Muscle of leg (tissue), 11 donors: ENCODE measurements around the gene PXT1. TPM values are rescaled to one million over a fixed set of nuclear protein-coding genes. Genes with fewer than 3 reads are reported as not detected.
"Not testable (repeated sequence)": the region's sequence is repeated elsewhere in the genome, so short reads cannot be mapped to it uniquely, and the experiment has no call there.

Experiments
- DNase-seq: peaks from one replicate; pipeline ENCODE4 v3.0.0; 2013
- H3K27ac ChIP-seq: one replicate; pipeline ENCODE4 v1.5.1; 2013; ENCODE audit warnings: mild to moderate bottlenecking, low read length, control low read depth
- H3K27me3 ChIP-seq: one replicate; pipeline ENCODE4 v1.6.1; 2013; ENCODE audit warnings: low read length; ENCODE audit not compliant: control insufficient read depth, insufficient read depth
- H3K36me3 ChIP-seq: one replicate; pipeline ENCODE4 v1.6.1; 2013; ENCODE audit warnings: low read length; ENCODE audit not compliant: control insufficient read depth, insufficient read depth
- H3K4me1 ChIP-seq: one replicate; pipeline ENCODE4 v1.6.1; 2013; ENCODE audit warnings: low read length; ENCODE audit not compliant: control insufficient read depth, insufficient read depth
- H3K4me3 ChIP-seq: one replicate; pipeline ENCODE4 v1.5.1; 2013; ENCODE audit warnings: low read length, control low read depth
- H3K9me3 ChIP-seq: replicated peaks from 2 replicates; pipeline ENCODE4 v1.6.1; 2013; ENCODE audit warnings: low read depth, low read length; ENCODE audit not compliant: control insufficient read depth
- WGBS: methylation state at CpG from one replicate; pipeline ENCODE4 v1.1.5; 2013; ENCODE audit warnings: missing lambda C conversion rate; ENCODE audit not compliant: insufficient coverage; 5-methylcytosine and 5-hydroxymethylcytosine counted together
- polyA plus RNA-seq, 8 donors: library from polyadenylated mRNA; unstranded; fragments of 120-200 nt; gene quantifications; one replicate each; pipeline versions ENCODE4 v1.2.1 to v1.2.3, GENCODE V29; 2013; ENCODE audit warnings: inconsistent platforms in 1 of 8, low replicate concordance in 1 of 8; ENCODE audit not compliant: insufficient read length in 8 of 8, insufficient read depth in 1 of 8
- total RNA-seq: library from RNA; stranded (reverse); fragments of 120-200 nt; gene quantifications from one replicate; pipeline ENCODE4 v1.2.4, GENCODE V29; 2013

The PXT1 gene
- total and polyA plus RNA-seq, 9 donors, result 0.04 to 0.15 (median 0.09) TPM; not detected in 4

GRCh38 chr6:36478051-36478526 lies 35.4 kb upstream of the PXT1 start:
- Histone ChIP-seq H3K4me3 (no peak overlapping the region), H3K27me3 (no peaks in the 10 kb centered on the region), H3K9me3 (no peaks in the 10 kb centered on the region), H3K36me3 (peaks cover 42% of the 10 kb centered on the region), H3K4me1 (no peaks in the 10 kb centered on the region), H3K27ac (no peak overlapping the region)
- no CpG with 5 or more reads among the region's 2 CpGs for WGBS
- no peak for DNase-seq

GRCh38 chr6:36469946-36470345 lies 27.3 kb upstream of the PXT1 start:
- Histone ChIP-seq H3K27ac (no peak overlapping the region), H3K27me3 (no peaks in the 10 kb centered on the region), H3K4me3 (no peak overlapping the region), H3K36me3 (peaks cover 24% of the 10 kb centered on the region), H3K4me1 (no peaks in the 10 kb centered on the region), H3K9me3 (no peaks in the 10 kb centered on the region)
- WGBS, result 80% methylated on average over 1 of the region's 3 CpGs
- DNase-seq, result no peak

GRCh38 chr6:36469148-36469661 lies 26.6 kb upstream of the PXT1 start:
- Histone ChIP-seq H3K4me3 (no peak overlapping the region), H3K36me3 (peaks cover 20% of the 10 kb centered on the region), H3K27me3 (no peaks in the 10 kb centered on the region), H3K27ac (no peak overlapping the region), H3K9me3 (no peaks in the 10 kb centered on the region), H3K4me1 (no peaks in the 10 kb centered on the region)
- WGBS, result 68% methylated on average over 4 of the region's 6 CpGs
- no peak for DNase-seq

- 100% methylated on average over 1 of the region's 3 CpGs for WGBS
- Histone ChIP-seq H3K9me3 (no peaks in the 10 kb centered on the region), H3K4me3 (no peak overlapping the region), H3K36me3 (peaks cover 16% of the 10 kb centered on the region), H3K27ac (no peak overlapping the region), H3K4me1 (no peaks in the 10 kb centered on the region), H3K27me3 (no peaks in the 10 kb centered on the region)
- DNase-seq, result no peak
Measured at GRCh38 chr6:36467625-36468024, 25.0 kb upstream of the PXT1 start.

- Histone ChIP-seq H3K27ac (no peak overlapping the region), H3K4me3 (no peak overlapping the region), H3K36me3 (no peaks in the 10 kb centered on the region), H3K4me1 (no peaks in the 10 kb centered on the region), H3K27me3 (no peaks in the 10 kb centered on the region), H3K9me3 (no peaks in the 10 kb centered on the region)
- no peak for DNase-seq
- WGBS, result no CpG with 5 or more reads among the region's 1 CpG
Measured at GRCh38 chr6:36464233-36464632, 21.6 kb upstream of the PXT1 start.

GRCh38 chr6:36463676-36464075 lies 21.0 kb upstream of the PXT1 start:
- H3K36me3 ChIP-seq, result no peaks in the 10 kb centered on the region
- peak; percentile 77 for DNase-seq

GRCh38 chr6:36461646-36462045 lies 19.0 kb upstream of the PXT1 start:
- Histone ChIP-seq H3K36me3 (peaks cover 2% of the 10 kb centered on the region), H3K4me1 (no peaks in the 10 kb centered on the region), H3K4me3 (no peak overlapping the region), H3K27me3 (no peaks in the 10 kb centered on the region), H3K9me3 (no peaks in the 10 kb centered on the region), H3K27ac (no peak overlapping the region)
- DNase-seq, result no peak
- WGBS, result no CpG with 5 or more reads among the region's 3 CpGs

More at GRCh38 chr6:36463676-36464075, 21.0 kb upstream of the PXT1 start:
- Histone ChIP-seq H3K4me3 (no peak overlapping the region), H3K27ac (no peak overlapping the region), H3K4me1 (no peaks in the 10 kb centered on the region), H3K27me3 (no peaks in the 10 kb centered on the region), H3K9me3 (no peaks in the 10 kb centered on the region)
- WGBS, result no CpG with 5 or more reads among the region's 1 CpG

GRCh38 chr6:36460916-36461315 lies 18.3 kb upstream of the PXT1 start:
- DNase-seq, result no peak
- no peaks in the 10 kb centered on the region for H3K27me3 ChIP-seq
- no peak overlapping the region for H3K4me3 ChIP-seq
- H3K36me3 ChIP-seq, result peaks cover 2% of the 10 kb centered on the region
- no peaks in the 10 kb centered on the region for H3K9me3 ChIP-seq
- no peak overlapping the region for H3K27ac ChIP-seq
- no peaks in the 10 kb centered on the region for H3K4me1 ChIP-seq

GRCh38 chr6:36459501-36459900 lies 16.8 kb upstream of the PXT1 start:
- Histone ChIP-seq H3K27me3 (no peaks in the 10 kb centered on the region), H3K36me3 (peaks cover 7% of the 10 kb centered on the region), H3K4me3 (no peak overlapping the region), H3K27ac (no peak overlapping the region), H3K4me1 (no peaks in the 10 kb centered on the region), H3K9me3 (no peaks in the 10 kb centered on the region)
- no peak for DNase-seq

GRCh38 chr6:36455486-36456027 lies 12.9 kb upstream of the PXT1 start:
- Histone ChIP-seq H3K27me3 (no peaks in the 10 kb centered on the region), H3K4me1 (no peaks in the 10 kb centered on the region), H3K27ac (no peak overlapping the region), H3K36me3 (peaks cover 10% of the 10 kb centered on the region), H3K4me3 (no peak overlapping the region), H3K9me3 (no peaks in the 10 kb centered on the region)
- DNase-seq, result no peak
- 100% methylated on average over 1 of the region's 3 CpGs for WGBS

- H3K4me3 ChIP-seq, DNase-seq, H3K27me3 ChIP-seq, H3K9me3 ChIP-seq, H3K4me1 ChIP-seq, H3K27ac ChIP-seq: not testable (repeated sequence)
- whole genome bisulfite sequencing, result 100% methylated on average over 4 of the region's 8 CpGs
- H3K36me3 ChIP-seq, result peaks cover 15% of the 10 kb centered on the region
Measured at GRCh38 chr6:36452897-36453296, 10.2 kb upstream of the PXT1 start.
